H1 (cell line): ENCODE data around the gene C12orf43. TPM values are rescaled to one million over a fixed set of nuclear protein-coding genes. Genes with fewer than 3 reads are reported as not detected.

ENCODE experiments used
- CTCF ChIA-PET: fragments of 300-600 bp; sonication (Branson Sonifier 250); formaldehyde crosslinking; loops from one replicate; lab custom pipeline; 2021; ENCODE audit not compliant: partially characterized antibody; lab: Charles Lee
- POLR2A ChIA-PET: fragments of 300-600 bp; sonication (Branson Sonifier 250); formaldehyde crosslinking; loops from one replicate; lab custom pipeline; 2021; ENCODE audit warnings: inconsistent platforms; ENCODE audit not compliant: partially characterized antibody; lab: Charles Lee
- DNase-seq, 2 experiments: peaks; one replicate each; pipeline versions ENCODE4 v3.0.0 to v3.0.0-alpha.2; 2010 to 2022; ENCODE audit warnings: low spot score in 2 of 2, low read depth in 1 of 2, mixed read lengths in 1 of 2
- FAIRE-seq: peaks from 2 replicates; lab custom pipeline; 2011; peaks lifted over from hg19 to GRCh38; lab: Jason Lieb, UNC
- H2AFZ ChIP-seq: 2 replicates; pipeline ENCODE4 v1.8.1; 2012; ENCODE audit warnings: low read length, inconsistent platforms
- H2AK5ac ChIP-seq: 2 replicates; pipeline ENCODE4 v1.6.1; 2013; ENCODE audit warnings: low read depth, low read length
- H2BK120ac ChIP-seq: replicated peaks from 2 replicates; pipeline ENCODE3; 2013; ENCODE audit warnings: low read depth, low read length, inconsistent platforms
- H2BK12ac ChIP-seq: 2 replicates; pipeline ENCODE4 v1.6.1; 2013; ENCODE audit warnings: low read depth, low read length
- H2BK15ac ChIP-seq: 2 replicates; pipeline ENCODE4 v1.6.1; 2013; ENCODE audit warnings: low read length
- H2BK20ac ChIP-seq: 2 replicates; pipeline ENCODE4 v1.6.1; 2013; ENCODE audit warnings: low read length
- H2BK5ac ChIP-seq: 2 replicates; pipeline ENCODE4 v1.6.1; 2013; ENCODE audit warnings: low read depth, low read length
- H3K14ac ChIP-seq: 2 replicates; pipeline ENCODE4 v1.6.1; 2013; ENCODE audit warnings: inconsistent platforms; ENCODE audit not compliant: insufficient read length
- H3K18ac ChIP-seq: 2 replicates; pipeline ENCODE4 v1.6.1; 2013; ENCODE audit warnings: low read length; ENCODE audit errors: extremely low read depth
- H3K23ac ChIP-seq: 2 replicates; pipeline ENCODE4 v1.6.1; 2013; ENCODE audit warnings: inconsistent platforms; ENCODE audit not compliant: insufficient read length
- H3K23me2 ChIP-seq: 2 replicates; pipeline ENCODE4 v1.6.1; 2013; ENCODE audit warnings: low read depth, low read length
- H3K27ac ChIP-seq: 2 replicates; pipeline ENCODE4 v1.6.1; 2011; ENCODE audit warnings: low read depth, low read length, inconsistent platforms
- H3K27me3 ChIP-seq, 4 experiments: replicated peaks in 1 of 4; 1 replicate in 1 of 4; 2 replicates in 3 of 4; pipeline versions ENCODE4 v1.6.1 to v1.8.1; 2011 to 2013; ENCODE audit warnings: low read length in 3 of 4, mild to moderate bottlenecking in 3 of 4, inconsistent platforms in 2 of 4, mixed read lengths in 2 of 4, moderate library complexity in 1 of 4; ENCODE audit not compliant: control insufficient read depth in 3 of 4, insufficient read depth in 3 of 4; ENCODE audit errors: extremely low read depth in 1 of 4
- H3K36me3 ChIP-seq, 4 experiments: 2 replicates each; pipeline versions ENCODE4 v1.6.1 to v1.8.1; 2011 to 2013; ENCODE audit warnings: mild to moderate bottlenecking in 4 of 4, low read length in 3 of 4, moderate library complexity in 2 of 4, control low read depth in 1 of 4, inconsistent platforms in 1 of 4; ENCODE audit not compliant: insufficient read depth in 4 of 4, control insufficient read depth in 2 of 4
- H3K4ac ChIP-seq: replicated peaks from 2 replicates; pipeline ENCODE3; 2013; ENCODE audit warnings: low read length, low read depth, mixed read lengths, inconsistent platforms; ENCODE audit not compliant: insufficient read length
- H3K4me1 ChIP-seq, 4 experiments: replicated peaks in 1 of 4; 1 replicate in 1 of 4; 2 replicates in 3 of 4; pipeline versions ENCODE4 v1.6.1 to v1.8.1; 2011 to 2013; ENCODE audit warnings: low read length in 3 of 4, inconsistent platforms in 2 of 4, mixed read lengths in 1 of 4; ENCODE audit not compliant: insufficient read depth in 4 of 4, control insufficient read depth in 3 of 4
- H3K4me2 ChIP-seq, 2 experiments: 2 replicates each; pipeline versions ENCODE4 v1.6.1 to v1.8.1; 2011 to 2013; ENCODE audit warnings: low read depth in 2 of 2, low read length in 2 of 2, control low read depth in 1 of 2, inconsistent platforms in 1 of 2, mild to moderate bottlenecking in 1 of 2; ENCODE audit not compliant: insufficient read depth in 1 of 2
- H3K4me3 ChIP-seq, 4 experiments: fragments of 200-600, 300-600 bp in 1 of 4; sonication (generic), shearing (Covaris generic), sonication (Bioruptor Twin) in 1 of 4; 2 replicates each; pipeline versions ENCODE4 v1.5.1 to v1.8.1; 2011 to 2016; ENCODE audit warnings: low read length in 4 of 4, low read depth in 3 of 4, control low read depth in 2 of 4, inconsistent platforms in 2 of 4, mild to moderate bottlenecking in 2 of 4, mixed read lengths in 1 of 4, moderate library complexity in 1 of 4; ENCODE audit not compliant: insufficient read depth in 2 of 4; ENCODE audit errors: extremely low read depth in 1 of 4
- H3K56ac ChIP-seq: replicated peaks from 2 replicates; pipeline ENCODE3; 2013; ENCODE audit warnings: low read depth, mild to moderate bottlenecking, mixed read lengths, low read length, inconsistent platforms; ENCODE audit not compliant: insufficient read length
- H3K79me1 ChIP-seq: 2 replicates; pipeline ENCODE4 v1.6.1; 2013; ENCODE audit warnings: low read depth, low read length, control low read depth
- H3K79me2 ChIP-seq, 2 experiments: 2 replicates each; pipeline versions ENCODE4 v1.6.1 to v1.8.1; 2012 to 2013; ENCODE audit warnings: low read length in 2 of 2, mild to moderate bottlenecking in 2 of 2, inconsistent platforms in 1 of 2; ENCODE audit not compliant: insufficient read depth in 2 of 2, control insufficient read depth in 1 of 2
- H3K9ac ChIP-seq, 4 experiments: replicated peaks in 1 of 4; 1 replicate in 1 of 4; 2 replicates in 3 of 4; pipeline versions ENCODE4 v1.6.1 to v1.8.1; 2011 to 2013; ENCODE audit warnings: low read depth in 3 of 4, low read length in 3 of 4, control low read depth in 2 of 4, mild to moderate bottlenecking in 2 of 4, moderate library complexity in 2 of 4, inconsistent platforms in 1 of 4; ENCODE audit errors: extremely low read depth in 1 of 4
- H3K9me3 ChIP-seq, 2 experiments: 2 replicates each; pipeline versions ENCODE4 v1.6.1 to v1.8.1; 2012 to 2013; ENCODE audit warnings: mild to moderate bottlenecking in 2 of 2, moderate library complexity in 2 of 2, control low read depth in 1 of 2, inconsistent platforms in 1 of 2, low read depth in 1 of 2, low read length in 1 of 2, mixed read lengths in 1 of 2; ENCODE audit not compliant: insufficient read depth in 2 of 2
- H4K20me1 ChIP-seq, 2 experiments: replicated peaks in 1 of 2; 2 replicates each; pipeline versions ENCODE3 to v1.8.1; 2011 to 2013; ENCODE audit warnings: inconsistent platforms in 2 of 2, low read length in 2 of 2, mild to moderate bottlenecking in 1 of 2; ENCODE audit not compliant: insufficient read depth in 2 of 2, control insufficient read depth in 1 of 2
- H4K5ac ChIP-seq: 2 replicates; pipeline ENCODE4 v1.6.1; 2013; ENCODE audit warnings: low read length, low read depth, mixed read lengths, inconsistent platforms; ENCODE audit not compliant: insufficient read length
- H4K8ac ChIP-seq: 2 replicates; pipeline ENCODE4 v1.8.0; 2013; ENCODE audit warnings: mild to moderate bottlenecking, moderate library complexity, low read length, inconsistent platforms; ENCODE audit not compliant: insufficient read depth; ENCODE audit errors: extremely low read depth
- H4K91ac ChIP-seq: replicated peaks from 2 replicates; pipeline ENCODE3; 2013; ENCODE audit warnings: low read length, mixed read lengths, inconsistent platforms; ENCODE audit not compliant: insufficient read length
- CBX5 ChIP-seq: fragments of 300-800, 300-1000 bp; sonication (generic); IDR thresholded peaks from 2 replicates; pipeline ENCODE4 v1.7.1; 2016; ENCODE audit warnings: antibody characterized with exemption, low read length, low read depth
- CEBPB ChIP-seq: IDR thresholded peaks from 2 replicates; pipeline ENCODE4 v1.6.1; 2012; ENCODE audit warnings: low read depth, low read length
- CTBP2 ChIP-seq: IDR thresholded peaks from 2 replicates; pipeline ENCODE4 v1.7.0; 2011; ENCODE audit warnings: borderline replicate concordance, mild to moderate bottlenecking, moderate library complexity, mixed read lengths, low read length; ENCODE audit not compliant: insufficient read depth, insufficient read length
- EGR1 ChIP-seq: IDR thresholded peaks from 2 replicates; pipeline ENCODE4 v1.6.1; 2011; ENCODE audit warnings: low read depth, low read length, borderline replicate concordance
- POLR2A ChIP-seq, 2 experiments: IDR thresholded peaks; 1 replicate in 1 of 2; 2 replicates in 1 of 2; pipeline ENCODE4 v1.6.1; 2011; ENCODE audit warnings: low read depth in 2 of 2, low read length in 2 of 2, mild to moderate bottlenecking in 2 of 2; ENCODE audit errors: control extremely low read depth in 1 of 2
- SP2 ChIP-seq: IDR thresholded peaks from 2 replicates; pipeline ENCODE4 v1.6.1; 2012; ENCODE audit warnings: mild to moderate bottlenecking, low read length, inconsistent platforms
- TBP ChIP-seq: IDR thresholded peaks from 2 replicates; pipeline ENCODE4 v1.6.1; 2011; ENCODE audit warnings: low read depth, low read length, improper control_type of control experiment
- WGBS, 2 experiments: shearing (Covaris generic) in 1 of 2; methylation state at CpG; one replicate each; pipeline versions ENCODE4 v1.1.6 to v1.1.7; 2013 to 2015; ENCODE audit warnings: low lambda C conversion rate in 2 of 2, mixed read lengths in 2 of 2, inconsistent platforms in 1 of 2, low coverage in 1 of 2, missing lambda C conversion rate in 1 of 2; ENCODE audit not compliant: insufficient replicate concordance in 2 of 2, insufficient coverage in 1 of 2, insufficient read length in 1 of 2; ENCODE audit errors: extremely low coverage in 1 of 2, missing lambda C conversion rate in 1 of 2; 5-methylcytosine and 5-hydroxymethylcytosine counted together
- polyA plus RNA-seq, 7 experiments: library from polyadenylated mRNA; depleted of rRNA in 3 of 7; stranded (reverse) in 5 of 7; unstranded in 2 of 7; fragments of >200 nt in 5 of 7; fragments of 200-250 nt in 2 of 7; gene quantifications; 1 replicate in 5 of 7; 2 replicates in 1 of 7; 4 replicates in 1 of 7; pipeline versions ENCODE4 v1.2.1 to v1.2.3, GENCODE V29; 2011 to 2013; ENCODE audit warnings: missing spikeins in 2 of 7, mixed read lengths in 2 of 7
- total RNA-seq: library from RNA; stranded (reverse); fragmentation: NEBNext Ultra II Directional; extraction: Animal tissue kit (Norgen Biotek cat#: 25700); gene quantifications from 2 replicates; pipeline ENCODE4 v1.2.1, GENCODE V29; 2021
- TF ChIP-seq, protein P1 (sequence below): IDR thresholded peaks from 2 replicates; pipeline ENCODE4 v1.6.1; 2012; ENCODE audit warnings: inconsistent platforms

The C12orf43 gene
- total and polyA plus RNA-seq, 2 of the 8 experiments (the other 6 are each of a cell fraction or from before 2014, with no cell fraction given), result 9.2 to 22.3 TPM

- Histone ChIP-seq H2AK5ac (no peak overlapping the region), H2BK5ac (no peak overlapping the region), H2BK15ac (no peak overlapping the region), H2BK12ac (no peak overlapping the region), H3K4me2 (no peak overlapping the region), H3K4me1 (peaks cover 0 to 3% (median 2%) of the 10 kb centered on the region in 4 experiments; a peak in 4 of 7 replicates), H3K4me3 (no peak overlapping the region), H2BK20ac (no peak overlapping the region), H3K79me2 (no peaks in the 10 kb centered on the region), H3K79me1 (no peaks in the 10 kb centered on the region), H3K18ac (no peak overlapping the region), H3K9me3 (no peaks in the 10 kb centered on the region), H3K4ac (no peak overlapping the region), H2BK120ac (no peak overlapping the region), H3K27me3 (no peaks in the 10 kb centered on the region), H4K91ac (no peak overlapping the region), H3K23me2 (no peaks in the 10 kb centered on the region), H4K5ac (no peak overlapping the region), H2AFZ (no peak overlapping the region; the same call in 1 of the 2 replicates), H3K9ac (no peak overlapping the region), H4K20me1 (no peaks in the 10 kb centered on the region), H3K56ac (no peak overlapping the region), H3K36me3 (no peaks in the 10 kb centered on the region), H4K8ac (no peak overlapping the region), H3K14ac (no peak overlapping the region), H3K23ac (no peak overlapping the region), H3K27ac (no peak overlapping the region)
- ChIA-PET CTCF (interaction anchor here (0.6 to 3.5 kb wide), 12 partner anchors 10 to 321 kb away, joined by 3 to 34 read pairs (median 7); no protein-coding TSS in a partner anchor), POLR2A (no interaction called here)
- FAIRE-seq (peak; percentile 24), DNase-seq (no peak)
- WGBS, 2 experiments, result 81% methylated on average over 3 of the region's 3 CpGs; no CpG with 5 or more reads in 1 of the 2 experiments
- no peak for TF ChIP-seq EGR1
- TF ChIP-seq TBP, result no peak
- TF ChIP-seq, protein P1, sequence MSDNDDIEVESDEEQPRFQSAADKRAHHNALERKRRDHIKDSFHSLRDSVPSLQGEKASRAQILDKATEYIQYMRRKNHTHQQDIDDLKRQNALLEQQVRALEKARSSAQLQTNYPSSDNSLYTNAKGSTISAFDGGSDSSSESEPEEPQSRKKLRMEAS, result no peak
- TF ChIP-seq SP2, result no peak
- no peak for TF ChIP-seq POLR2A (IDR thresholded peaks at IDR 0.05; ENCODE audit: control extremely low read depth in 1 of 2, low read depth in 2 of 2, low read length in 2 of 2)
- no peak for TF ChIP-seq CEBPB
- TF ChIP-seq CTBP2, result no peak
- no peak for TF ChIP-seq CBX5
These were observed 46.0 kb downstream of the C12orf43 start for GRCh38 chr12:120970310-120970709.
